SK-N-MC (cell line): ENCODE data around the gene PCDH20.

Experiments used
- DNase-seq: peaks from one replicate; pipeline ENCODE4 v3.0.0-alpha.2; 2011; ENCODE audit warnings: low read depth, low spot score
- H3K27ac ChIP-seq: fragments of 200-600 bp; sonication (generic); 2 replicates; pipeline ENCODE4 v1.5.1; 2016; ENCODE audit warnings: mixed run types
- H3K36me3 ChIP-seq: fragments of 200-600 bp; sonication (generic); 2 replicates; pipeline ENCODE4 v1.6.1; 2017; ENCODE audit warnings: antibody characterized with exemption, low read length, mixed read lengths; ENCODE audit not compliant: insufficient read depth
- H3K4me3 ChIP-seq: fragments of 200-600 bp; sonication (generic); 2 replicates; pipeline ENCODE4 v1.5.1; 2016
- H3K9ac ChIP-seq: fragments of 200-600 bp; sonication (generic); 2 replicates; pipeline ENCODE4 v1.8.0; 2017; ENCODE audit warnings: mixed run types, mixed read lengths; ENCODE audit not compliant: insufficient read length
- H3K9me3 ChIP-seq: fragments of 200-600 bp; sonication (generic); 2 replicates; pipeline ENCODE4 v1.6.1; 2017; ENCODE audit warnings: low read depth, mild to moderate bottlenecking, antibody characterized with exemption, low read length, moderate library complexity, mixed read lengths
- EZH2 ChIP-seq: fragments of 200-600 bp; sonication (generic); IDR thresholded peaks from one replicate; pipeline ENCODE4 v1.6.1; 2017; ENCODE audit warnings: antibody characterized with exemption
- FOXP2 ChIP-seq: optimal IDR thresholded peaks from 2 replicates; pipeline ENCODE3; 2011; ENCODE audit warnings: mild to moderate bottlenecking, moderate library complexity; ENCODE audit not compliant: insufficient read depth; ENCODE audit errors: extremely low read length, control extremely low read depth
- POLR2AphosphoS5 ChIP-seq: IDR thresholded peaks from 2 replicates; pipeline ENCODE4 v1.6.1; 2012; ENCODE audit warnings: mild to moderate bottlenecking, low read depth, low read length, borderline replicate concordance

PCDH20 gene

GRCh38 chr13:61414686-61415057, 977 bp downstream of the PCDH20 start:
- peak overlapping the region; percentile 75 for H3K9ac ChIP-seq
- H3K27ac ChIP-seq, result no peak overlapping the region
- no peak for DNase-seq
- no peak for TF ChIP-seq EZH2
- no peak for TF ChIP-seq FOXP2
- TF ChIP-seq POLR2AphosphoS5, result no peak
- no peaks in the 10 kb centered on the region for H3K9me3 ChIP-seq
- H3K36me3 ChIP-seq, result peaks cover 16% of the 10 kb centered on the region; the same call in 1 of the 2 replicates
- H3K4me3 ChIP-seq, result peak overlapping the region; percentile 97

GRCh38 chr13:61413572-61414535, 1.8 kb downstream of the PCDH20 start:
- H3K9me3 ChIP-seq, result no peaks in the 10 kb centered on the region
- DNase-seq, result no peak
- H3K4me3 ChIP-seq, result peak overlapping the region; percentile 97
- no peak overlapping the region for H3K27ac ChIP-seq
- TF ChIP-seq FOXP2 (no peak), EZH2 (no peak), POLR2AphosphoS5 (no peak)
- H3K36me3 ChIP-seq, result peaks cover 16% of the 10 kb centered on the region; the same call in 1 of the 2 replicates
- peak overlapping the region; percentile 75 for H3K9ac ChIP-seq

GRCh38 chr13:61410669-61411297, 4.9 kb downstream of the PCDH20 start:
- peaks cover 16% of the 10 kb centered on the region; the same call in 1 of the 2 replicates for H3K36me3 ChIP-seq
- peak overlapping the region; percentile 61 for H3K4me3 ChIP-seq
- DNase-seq, result no peak
- no peak for TF ChIP-seq POLR2AphosphoS5
- TF ChIP-seq EZH2, result no peak
- no peak for TF ChIP-seq FOXP2
- no peaks in the 10 kb centered on the region for H3K9me3 ChIP-seq
- H3K9ac ChIP-seq, result no peak overlapping the region
- H3K27ac ChIP-seq, result peak overlapping the region; percentile 87

- TF ChIP-seq FOXP2 (no peak), EZH2 (no peak), POLR2AphosphoS5 (peak; percentile 31; the same call in 1 of the 2 replicates)
- H3K36me3 ChIP-seq, result peaks cover 16% of the 10 kb centered on the region; the same call in 1 of the 2 replicates
- no peaks in the 10 kb centered on the region for H3K9me3 ChIP-seq
- peak overlapping the region; percentile 87 for H3K27ac ChIP-seq
- H3K9ac ChIP-seq, result peak overlapping the region; percentile 30
- peak overlapping the region; percentile 61 for H3K4me3 ChIP-seq
- peak; percentile 71 for DNase-seq
Observed at GRCh38 chr13:61410266-61410665, 5.4 kb downstream of the PCDH20 start.

GRCh38 chr13:61408571-61408970, 7.1 kb downstream of the PCDH20 start:
- Histone ChIP-seq H3K27ac (no peak overlapping the region), H3K9ac (no peak overlapping the region), H3K9me3 (no peaks in the 10 kb centered on the region), H3K4me3 (no peak overlapping the region), H3K36me3 (peaks cover 16% of the 10 kb centered on the region; the same call in 1 of the 2 replicates)
- no peak for TF ChIP-seq FOXP2
- no peak for TF ChIP-seq POLR2AphosphoS5
- TF ChIP-seq EZH2, result no peak
- DNase-seq, result no peak

- TF ChIP-seq POLR2AphosphoS5 (no peak), FOXP2 (no peak), EZH2 (no peak)
Observed at GRCh38 chr13:61406275-61406674, 9.4 kb downstream of the PCDH20 start.

GRCh38 chr13:61396121-61396520, 19.5 kb downstream of the PCDH20 start:
- Histone ChIP-seq H3K27ac (no peak overlapping the region), H3K4me3 (no peak overlapping the region), H3K36me3 (no peaks in the 10 kb centered on the region), H3K9ac (no peak overlapping the region), H3K9me3 (no peaks in the 10 kb centered on the region)
- no peak for DNase-seq
- TF ChIP-seq FOXP2, result no peak

More at GRCh38 chr13:61406275-61406674, 9.4 kb downstream of the PCDH20 start:
- Histone ChIP-seq H3K4me3 (no peak overlapping the region), H3K36me3 (no peaks in the 10 kb centered on the region; the same call in 1 of the 2 replicates), H3K27ac (no peak overlapping the region), H3K9ac (no peak overlapping the region), H3K9me3 (no peaks in the 10 kb centered on the region)
- DNase-seq, result no peak

- Histone ChIP-seq H3K4me3 (no peak overlapping the region), H3K9me3 (no peaks in the 10 kb centered on the region), H3K36me3 (no peaks in the 10 kb centered on the region), H3K27ac (no peak overlapping the region), H3K9ac (no peak overlapping the region)
- no peak for DNase-seq
- no peak for TF ChIP-seq POLR2AphosphoS5
- no peak for TF ChIP-seq FOXP2
- no peak for TF ChIP-seq EZH2
Observed at GRCh38 chr13:61391426-61391825, 24.2 kb downstream of the PCDH20 start.
